ENCODE data around the gene RDH13.

RDH13 gene

DNA sequence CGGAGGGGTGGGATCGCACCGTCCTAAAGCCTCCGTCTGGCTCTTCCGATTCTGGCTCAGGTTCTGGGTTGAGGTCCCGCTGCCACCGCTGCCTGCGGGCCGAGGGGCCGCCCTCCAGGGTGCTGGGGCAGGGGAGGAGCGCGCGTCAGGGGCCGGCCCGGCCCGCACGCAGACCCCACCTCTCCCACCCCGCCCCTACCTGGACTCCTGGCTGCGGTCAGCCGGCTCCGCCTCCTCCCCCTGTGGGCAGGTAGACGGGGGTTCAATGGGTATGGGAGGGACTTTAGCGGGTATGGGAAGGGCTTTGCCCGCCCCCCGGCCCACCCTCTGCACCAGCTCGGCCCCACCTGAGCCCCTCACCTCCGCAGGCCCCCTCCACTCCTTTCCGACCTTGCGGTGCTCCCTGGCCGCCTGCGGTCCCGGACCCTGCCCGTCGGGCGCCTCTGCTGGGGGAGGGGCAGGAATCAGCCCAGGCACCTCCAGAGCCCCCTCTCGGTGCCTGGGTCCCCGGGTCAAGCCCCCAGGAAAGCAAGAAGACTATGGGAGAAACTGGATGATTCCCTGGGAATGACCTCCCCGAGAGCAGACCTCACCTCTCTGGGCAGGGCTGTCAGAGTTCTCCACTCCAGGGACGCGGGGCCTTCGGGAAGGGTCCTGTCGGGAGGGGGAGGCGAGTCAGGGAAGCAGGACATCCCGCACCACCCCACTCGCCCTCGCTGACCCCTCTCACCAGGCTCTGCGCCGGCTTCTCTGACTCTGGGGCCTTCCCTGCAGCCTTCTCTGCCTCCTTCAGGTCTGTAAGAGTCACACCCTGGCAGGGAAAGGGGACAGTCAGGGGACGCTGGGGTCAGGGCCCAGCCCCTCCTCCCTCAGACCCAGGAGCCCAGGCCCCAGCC, 29.7 kb upstream of the RDH13 start:
- DNase-seq (ENCODE audit: low read depth in 4 of 4, low spot score in 1 of 4): no peak

DNA sequence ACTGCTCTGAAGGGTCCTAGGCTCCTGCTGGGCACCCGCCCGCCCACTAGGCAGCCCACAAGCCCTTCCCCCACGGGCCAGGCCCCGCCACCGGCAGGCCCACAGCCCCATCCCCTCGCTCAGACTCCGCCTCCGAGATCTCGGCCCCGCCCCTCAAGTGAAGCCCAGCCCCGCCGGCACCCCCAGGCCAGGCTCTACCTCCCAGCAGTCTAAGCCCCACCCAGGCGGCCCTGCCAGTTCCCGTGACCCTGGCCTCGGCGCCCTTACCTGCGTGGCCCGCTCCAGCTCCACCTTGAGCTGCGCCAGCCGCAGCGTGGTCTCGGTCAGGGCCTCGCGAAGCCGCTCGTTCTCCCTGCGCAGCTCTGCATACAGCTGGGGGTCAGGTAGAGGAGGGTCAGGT, 29.0 kb upstream of the RDH13 start:
- no peak for DNase-seq (ENCODE audit: low read depth in 4 of 4, low spot score in 1 of 4)

DNA sequence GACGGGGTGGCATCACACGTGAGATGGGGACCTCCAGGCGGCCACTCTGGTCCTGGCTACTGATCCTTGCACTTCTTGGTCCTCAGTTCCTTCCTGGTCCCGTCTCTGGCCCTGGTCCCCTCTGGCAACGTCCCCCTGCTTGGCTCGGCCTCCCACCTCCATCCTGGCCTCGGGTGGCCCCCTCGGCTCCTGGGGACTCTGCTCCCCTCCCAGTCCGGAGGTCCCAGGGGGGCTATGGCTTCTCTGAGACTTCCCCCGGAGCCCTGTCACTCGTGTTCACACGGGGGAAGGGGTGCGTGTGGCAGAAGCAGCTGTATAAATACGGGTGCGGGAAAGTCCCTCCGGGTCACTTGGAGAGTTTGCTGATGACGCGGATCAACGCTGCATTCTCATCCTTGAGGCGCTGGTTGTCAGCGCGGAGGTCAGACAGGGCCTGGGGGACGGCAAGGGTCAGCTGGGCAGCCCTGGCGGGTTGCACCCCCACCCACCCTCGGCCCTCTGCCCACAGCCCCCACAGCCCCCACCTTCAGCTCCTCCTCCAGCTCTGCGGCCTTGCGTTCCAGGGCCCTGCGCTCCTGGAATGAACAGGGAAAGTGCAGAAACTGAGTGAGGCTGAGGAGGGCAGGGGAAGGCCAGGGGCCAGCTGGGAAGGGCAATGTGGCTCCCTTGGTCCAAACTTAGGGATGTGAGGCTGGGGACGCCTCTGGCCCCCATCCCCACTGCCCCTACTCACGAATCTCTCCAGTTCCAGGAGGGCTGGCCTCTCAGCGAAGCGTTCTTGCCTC, 28.4 kb upstream of the RDH13 start:
- DNase-seq (ENCODE audit: low read depth in 4 of 4, low spot score in 1 of 4): no peak

DNA sequence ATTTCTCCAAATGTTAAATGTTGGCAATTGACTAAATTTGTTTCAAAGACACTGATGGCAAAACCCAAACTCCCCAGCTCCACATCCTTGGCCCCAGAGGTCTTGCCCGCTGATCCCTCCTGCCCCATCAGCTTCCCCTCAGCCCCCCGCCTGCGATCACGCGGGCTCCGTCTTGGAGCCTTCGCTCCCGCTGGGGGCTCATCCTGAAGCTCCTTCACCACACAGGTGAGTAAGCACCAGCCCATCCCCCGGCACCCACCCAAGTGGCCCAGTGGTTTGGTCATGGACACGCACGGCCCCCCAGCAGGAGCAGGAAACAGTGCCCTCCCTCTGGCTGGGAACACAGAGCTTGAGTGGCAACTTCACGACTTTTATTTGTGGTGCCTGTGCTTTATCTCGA, 27.6 kb upstream of the RDH13 start:
- no peak for DNase-seq (ENCODE audit: low read depth in 4 of 4, low spot score in 1 of 4)

DNA sequence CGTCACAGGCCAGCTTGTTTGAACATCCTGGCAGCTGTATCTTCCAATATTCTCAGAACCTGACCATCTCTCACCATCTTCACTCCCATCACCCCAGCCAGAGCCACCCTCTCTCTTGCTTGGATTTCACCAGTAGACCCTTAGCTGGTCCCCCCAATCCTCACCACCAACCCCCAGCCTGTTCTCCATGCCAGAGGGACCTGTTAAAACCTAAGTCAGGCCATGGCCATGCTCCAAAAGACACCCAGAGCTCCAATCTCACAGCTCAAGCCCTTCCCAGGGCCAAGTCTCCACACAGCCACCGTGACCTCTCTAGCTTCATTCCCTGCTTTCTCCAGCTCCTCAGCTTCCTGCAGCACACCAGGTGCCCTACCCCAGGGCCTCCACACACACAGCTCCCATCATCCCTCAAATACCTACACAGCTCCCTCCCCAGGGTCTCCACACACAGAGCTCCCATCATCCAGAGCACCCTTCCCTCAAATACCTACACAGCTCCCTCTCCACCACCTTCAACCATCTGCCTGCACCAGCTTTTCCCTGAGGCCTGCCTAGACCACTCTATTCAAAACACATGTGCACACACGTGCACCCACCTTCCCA, 26.5 kb upstream of the RDH13 start:
- no peak for DNase-seq (ENCODE audit: low read depth in 4 of 4, low spot score in 1 of 4)

DNA sequence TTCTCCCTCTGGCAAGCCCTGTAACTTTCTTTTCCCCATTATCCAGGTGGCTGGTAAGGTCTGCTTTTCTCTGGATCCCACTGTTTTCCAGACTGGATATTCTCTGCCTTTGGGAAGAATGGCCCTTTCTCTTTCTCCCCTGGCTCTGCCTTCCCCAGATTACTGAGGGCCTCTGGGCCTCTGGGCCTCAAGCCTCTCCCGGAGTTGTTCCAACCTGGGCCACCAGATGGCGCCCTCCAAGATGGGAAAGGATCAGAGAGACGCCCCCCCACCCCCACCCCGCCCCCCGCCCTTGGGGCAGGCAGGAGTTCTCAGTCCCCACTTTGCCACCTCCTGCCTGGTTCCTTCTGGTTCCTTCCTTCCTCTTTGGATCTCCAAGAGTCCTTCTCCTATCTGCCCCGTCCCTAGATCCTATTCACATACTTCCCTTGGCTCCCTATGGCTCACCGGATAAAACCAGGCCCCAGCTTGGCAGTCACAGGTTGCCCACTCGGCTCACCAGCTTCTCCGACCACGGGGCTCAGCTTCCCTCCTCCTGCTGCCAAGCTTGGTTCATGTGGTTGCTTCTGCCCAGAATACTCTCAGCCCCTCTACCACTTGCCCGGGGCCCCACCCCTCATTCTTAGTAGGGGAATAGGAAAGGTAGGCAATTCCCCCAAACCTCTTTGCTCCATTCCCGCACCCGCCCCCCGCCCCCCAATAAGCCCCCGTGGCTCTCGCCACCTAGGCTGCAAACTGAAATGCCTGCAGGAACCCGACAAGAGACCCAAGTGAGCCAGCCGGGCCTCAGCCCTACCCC, 25.8 kb upstream of the RDH13 start:
- DNase-seq (ENCODE audit: low read depth in 4 of 4, low spot score in 1 of 4): peak; percentile 62 to 76 (median 71)

DNA sequence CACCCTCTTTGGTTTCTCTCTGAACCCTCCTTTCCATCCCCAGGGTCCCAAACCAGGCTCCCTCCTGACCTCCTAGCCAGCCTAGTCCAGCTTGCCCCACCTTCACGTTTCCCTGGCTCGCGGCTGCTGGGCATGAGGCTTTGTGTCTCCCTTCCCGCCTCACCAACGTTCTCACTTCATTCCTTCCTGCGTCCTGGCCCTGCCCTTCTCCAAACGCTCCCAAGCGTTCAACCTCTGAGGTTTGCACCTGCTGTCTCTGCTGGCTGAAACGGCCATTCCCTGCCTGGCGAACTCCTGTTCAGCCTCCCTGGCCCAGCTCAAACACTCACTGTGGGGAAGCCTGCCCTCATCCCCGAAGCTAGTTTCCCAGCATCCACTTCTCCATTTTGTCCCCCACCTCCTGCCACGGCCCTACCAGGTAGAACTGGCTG, 25.1 kb upstream of the RDH13 start:
- no peak for DNase-seq (ENCODE audit: low read depth in 4 of 4, low spot score in 1 of 4)

DNA sequence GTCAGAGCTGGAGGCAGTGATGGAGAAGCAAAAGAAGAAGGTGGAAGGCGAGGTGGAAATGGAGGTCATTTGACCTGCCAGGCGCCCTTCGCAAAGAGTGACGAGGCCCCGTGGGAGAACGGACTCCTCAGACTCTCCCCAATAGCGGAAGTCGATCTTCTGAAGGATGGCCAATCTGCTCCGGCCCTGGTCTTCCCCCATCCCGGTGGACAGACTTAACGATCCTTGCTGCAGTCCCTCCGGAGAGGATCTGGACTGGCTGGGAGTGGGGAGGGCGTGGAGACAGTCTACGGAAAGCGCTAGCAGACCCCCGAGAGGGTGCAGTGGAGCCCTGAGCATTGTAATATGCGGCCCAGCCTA, 24.6 kb upstream of the RDH13 start:
- DNase-seq (ENCODE audit: low read depth in 4 of 4, low spot score in 1 of 4): no peak

DNA sequence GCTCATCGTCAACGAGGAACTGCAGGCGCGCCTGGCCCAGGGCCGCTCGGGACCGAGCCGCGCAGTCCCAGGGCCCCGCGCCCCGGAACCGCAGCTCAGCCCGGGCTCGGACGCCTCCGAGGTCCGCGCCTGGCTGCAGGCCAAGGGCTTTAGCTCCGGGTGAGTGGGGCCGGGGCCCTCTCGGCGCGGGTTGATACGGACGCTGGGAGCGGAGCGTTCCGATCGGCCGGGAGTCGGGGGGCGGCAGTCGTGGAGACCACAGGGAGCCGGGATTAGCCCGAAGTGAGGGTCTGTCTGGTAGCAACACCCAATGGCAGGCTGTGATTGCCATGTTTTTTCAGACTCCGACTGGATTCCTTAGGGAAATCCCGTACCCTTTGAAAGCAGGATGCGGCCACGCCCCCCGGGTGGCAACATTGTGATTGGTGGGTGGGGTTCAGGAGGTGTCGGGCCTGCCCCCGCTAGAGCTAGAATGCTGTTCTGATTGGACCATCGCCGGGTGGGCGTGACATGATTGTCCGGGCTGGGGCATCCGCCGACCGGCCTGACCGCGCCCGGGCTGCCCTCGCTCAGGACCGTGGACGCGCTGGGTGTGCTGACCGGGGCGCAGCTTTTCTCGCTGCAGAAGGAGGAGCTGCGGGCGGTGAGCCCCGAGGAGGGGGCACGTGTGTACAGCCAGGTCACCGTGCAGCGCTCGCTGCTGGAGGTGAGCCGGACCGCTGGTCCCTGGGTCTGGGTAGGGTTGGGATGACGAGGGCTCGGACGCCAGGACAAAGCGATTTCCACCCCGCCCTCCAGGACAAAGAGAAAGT, 24.0 kb upstream of the RDH13 start:
- peak in 2 of 4 experiments; percentile 41 to 51 for DNase-seq (ENCODE audit: low read depth in 4 of 4, low spot score in 1 of 4)

DNA sequence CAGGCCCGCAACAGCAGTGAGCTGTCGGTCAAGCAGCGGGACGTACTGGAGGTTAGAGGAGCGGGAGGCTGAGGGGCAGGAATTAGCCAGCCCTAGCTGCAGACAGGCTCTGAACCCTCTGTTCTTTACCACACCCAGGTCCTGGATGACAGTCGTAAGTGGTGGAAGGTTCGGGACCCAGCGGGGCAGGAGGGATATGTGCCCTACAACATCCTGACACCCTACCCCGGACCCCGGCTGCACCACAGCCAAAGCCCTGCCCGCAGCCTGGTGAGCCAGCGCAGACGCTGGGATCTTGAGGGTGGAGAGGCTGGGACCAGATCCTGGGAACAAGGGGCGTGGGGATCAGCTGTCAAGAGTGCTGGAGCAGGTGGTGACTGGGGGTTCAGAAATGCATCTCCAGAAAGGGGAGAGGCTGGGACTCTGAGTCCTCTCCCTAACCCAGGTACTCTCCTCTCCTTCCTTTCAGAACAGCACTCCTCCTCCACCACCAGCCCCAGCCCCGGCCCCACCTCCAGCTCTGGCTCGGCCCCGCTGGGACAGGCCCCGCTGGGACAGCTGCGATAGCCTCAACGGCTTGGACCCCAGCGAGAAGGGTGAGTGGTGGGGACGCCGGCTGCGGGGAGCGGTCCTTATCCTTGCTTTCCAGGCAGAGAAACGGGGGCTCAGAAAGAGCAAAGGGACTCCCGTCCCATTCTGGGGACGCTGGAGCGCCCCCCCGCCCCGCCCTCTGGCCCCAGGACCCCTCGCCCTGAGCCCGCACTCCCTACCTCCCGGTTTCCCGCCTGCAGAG, 23.2 kb upstream of the RDH13 start:
- DNase-seq (ENCODE audit: low read depth in 4 of 4, low spot score in 1 of 4): no peak

DNA sequence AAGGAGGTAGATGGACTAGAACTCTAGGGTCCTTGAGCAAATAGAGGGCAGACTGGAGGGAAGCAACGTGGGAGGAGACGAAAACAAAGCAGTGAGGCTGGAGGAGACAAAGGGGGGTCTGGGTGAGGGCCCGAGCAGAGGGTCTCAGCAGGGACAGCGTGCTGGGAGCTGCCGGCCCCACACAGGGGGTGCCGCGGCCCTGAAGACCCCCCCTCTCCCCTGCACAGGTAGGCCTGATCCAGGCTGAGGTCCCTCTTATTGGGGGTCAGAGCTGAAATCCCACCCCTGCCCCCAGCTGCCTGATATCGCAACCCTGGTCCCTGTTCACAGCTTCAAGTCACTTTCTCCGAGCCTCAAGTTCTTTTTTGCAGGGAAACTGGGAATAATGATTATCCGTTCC, 21.5 kb upstream of the RDH13 start:
- DNase-seq (ENCODE audit: low read depth in 4 of 4, low spot score in 1 of 4): no peak

DNA sequence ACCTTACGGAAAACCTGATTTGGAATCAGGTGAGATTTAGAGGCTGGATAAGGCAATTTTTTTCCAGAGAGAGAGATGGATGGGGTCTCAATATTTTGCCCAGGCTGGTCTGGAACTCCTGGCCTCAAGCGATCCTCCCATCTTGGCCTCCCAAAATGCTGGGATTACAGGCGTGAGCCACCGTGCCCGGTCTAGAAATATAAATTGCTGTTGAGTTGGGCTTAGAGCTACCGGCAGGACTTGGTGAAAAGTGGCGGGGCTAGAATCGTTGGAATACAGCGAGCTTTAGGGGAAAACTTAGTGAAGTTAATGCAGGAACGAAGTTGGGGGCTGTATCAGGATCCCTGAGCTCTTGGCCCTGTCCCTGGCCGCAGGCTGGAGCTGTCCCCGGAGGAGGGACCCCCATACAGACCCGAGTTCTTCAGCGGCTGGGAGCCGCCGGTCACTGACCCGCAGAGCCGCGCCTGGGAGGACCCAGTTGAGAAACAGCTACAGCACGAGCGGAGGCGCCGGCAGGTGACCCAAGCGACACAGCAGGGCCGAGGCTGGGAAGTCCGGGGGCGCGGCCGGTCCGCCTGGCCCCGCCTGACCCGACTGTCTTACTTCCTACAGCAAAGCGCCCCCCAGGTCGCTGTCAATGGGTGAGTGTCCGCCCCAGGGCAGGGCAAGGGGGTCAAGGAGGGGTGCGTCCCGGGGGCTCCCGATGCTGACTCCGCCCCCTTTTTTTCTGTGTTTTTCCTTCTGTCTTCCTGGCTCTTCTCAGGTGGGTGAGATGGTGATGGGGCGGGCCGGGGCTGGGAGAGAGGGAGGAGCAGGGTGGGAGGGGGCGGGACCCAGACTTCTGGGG, 20.3 kb upstream of the RDH13 start:
- DNase-seq (ENCODE audit: low read depth in 4 of 4, low spot score in 1 of 4): no peak

DNA sequence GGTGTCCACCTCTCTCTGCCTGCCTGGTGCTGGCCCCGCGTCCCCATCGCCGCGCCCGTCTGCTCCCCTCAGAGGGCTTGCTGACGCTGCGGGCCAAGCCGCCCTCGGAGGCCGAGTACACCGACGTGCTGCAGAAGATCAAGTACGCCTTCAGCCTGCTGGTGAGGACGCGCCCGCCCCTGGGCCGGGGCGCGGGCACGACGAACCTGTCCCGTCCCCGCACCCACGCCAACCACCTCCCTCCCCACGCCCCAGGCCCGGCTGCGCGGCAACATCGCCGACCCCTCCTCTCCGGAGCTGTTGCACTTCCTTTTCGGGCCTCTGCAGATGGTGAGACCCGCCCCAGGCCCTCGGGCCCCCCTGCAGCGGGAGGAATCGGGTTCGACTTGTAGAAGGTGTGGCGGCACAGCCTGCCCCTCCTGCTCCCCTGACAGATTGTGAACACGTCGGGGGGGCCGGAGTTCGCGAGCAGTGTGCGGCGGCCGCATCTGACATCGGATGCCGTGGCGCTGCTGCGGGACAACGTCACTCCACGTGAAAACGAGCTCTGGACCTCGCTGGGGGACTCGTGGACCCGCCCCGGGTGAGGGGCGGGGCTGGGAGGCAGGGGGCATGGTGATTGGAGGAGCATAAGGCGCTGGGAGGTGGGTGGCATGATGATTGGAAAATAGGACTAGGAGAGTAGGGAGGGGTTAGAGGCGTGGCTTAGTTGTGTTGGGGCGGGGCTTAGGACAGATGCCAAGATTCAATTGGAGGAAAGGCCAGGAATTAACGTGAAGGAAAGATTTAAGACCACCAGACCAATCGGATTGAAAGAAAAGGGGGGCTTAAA, 19.3 kb upstream of the RDH13 start:
- DNase-seq (ENCODE audit: low read depth in 4 of 4, low spot score in 1 of 4): peak in 1 of 4 experiments; percentile 30

DNA sequence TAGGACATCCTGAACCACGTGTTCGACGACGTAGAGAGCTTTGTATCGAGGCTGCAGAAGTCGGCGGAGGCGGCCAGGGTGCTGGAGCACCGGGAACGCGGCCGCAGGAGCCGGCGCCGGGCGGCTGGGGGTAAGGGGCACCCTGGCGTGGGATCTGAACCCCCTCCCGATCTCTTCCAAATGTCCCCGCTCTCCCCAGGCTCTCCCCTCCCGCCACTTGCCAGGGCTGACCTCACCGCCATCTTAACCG, 18.7 kb upstream of the RDH13 start:
- DNase-seq (ENCODE audit: low read depth in 4 of 4, low spot score in 1 of 4): no peak

DNA sequence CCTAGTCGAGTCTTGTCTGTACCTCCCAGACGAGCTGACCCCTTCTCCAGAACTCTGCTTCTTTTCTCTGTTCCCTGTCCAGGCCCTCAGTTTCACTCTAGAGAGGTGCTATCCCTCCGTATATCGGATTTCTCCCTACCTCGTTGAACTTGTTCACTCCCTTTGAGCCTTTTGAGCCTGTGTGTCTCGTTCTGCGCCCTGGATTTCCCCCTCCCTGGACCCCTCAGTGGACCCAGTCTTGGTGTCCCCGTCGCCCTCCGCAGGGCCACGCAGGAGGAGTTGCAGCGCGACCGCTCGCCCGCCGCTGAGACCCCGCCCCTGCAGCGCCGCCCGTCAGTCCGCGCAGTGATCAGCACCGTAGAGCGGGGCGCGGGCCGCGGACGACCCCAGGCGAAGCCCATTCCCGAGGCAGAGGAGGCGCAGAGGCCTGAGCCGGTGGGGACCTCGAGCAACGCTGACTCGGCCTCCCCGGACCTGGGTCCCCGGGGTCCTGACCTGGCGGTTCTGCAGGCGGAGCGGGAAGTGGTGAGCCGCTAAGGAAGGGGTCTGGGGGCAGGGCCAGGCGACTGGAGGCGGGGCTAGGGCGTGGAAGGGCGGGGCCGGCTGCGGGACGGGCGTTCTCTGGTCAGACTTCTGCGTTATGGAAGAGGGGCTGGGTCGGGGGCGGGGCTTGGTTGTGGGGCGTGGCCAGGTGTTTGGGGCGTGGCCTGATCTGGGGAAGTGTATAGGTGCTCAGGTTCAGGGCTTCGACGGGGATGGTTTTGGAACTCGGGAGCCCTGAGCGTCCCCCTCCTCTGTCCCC, 18.2 kb upstream of the RDH13 start:
- peak; percentile 72 to 81 (median 74) for DNase-seq (ENCODE audit: low read depth in 4 of 4, low spot score in 1 of 4)

DNA sequence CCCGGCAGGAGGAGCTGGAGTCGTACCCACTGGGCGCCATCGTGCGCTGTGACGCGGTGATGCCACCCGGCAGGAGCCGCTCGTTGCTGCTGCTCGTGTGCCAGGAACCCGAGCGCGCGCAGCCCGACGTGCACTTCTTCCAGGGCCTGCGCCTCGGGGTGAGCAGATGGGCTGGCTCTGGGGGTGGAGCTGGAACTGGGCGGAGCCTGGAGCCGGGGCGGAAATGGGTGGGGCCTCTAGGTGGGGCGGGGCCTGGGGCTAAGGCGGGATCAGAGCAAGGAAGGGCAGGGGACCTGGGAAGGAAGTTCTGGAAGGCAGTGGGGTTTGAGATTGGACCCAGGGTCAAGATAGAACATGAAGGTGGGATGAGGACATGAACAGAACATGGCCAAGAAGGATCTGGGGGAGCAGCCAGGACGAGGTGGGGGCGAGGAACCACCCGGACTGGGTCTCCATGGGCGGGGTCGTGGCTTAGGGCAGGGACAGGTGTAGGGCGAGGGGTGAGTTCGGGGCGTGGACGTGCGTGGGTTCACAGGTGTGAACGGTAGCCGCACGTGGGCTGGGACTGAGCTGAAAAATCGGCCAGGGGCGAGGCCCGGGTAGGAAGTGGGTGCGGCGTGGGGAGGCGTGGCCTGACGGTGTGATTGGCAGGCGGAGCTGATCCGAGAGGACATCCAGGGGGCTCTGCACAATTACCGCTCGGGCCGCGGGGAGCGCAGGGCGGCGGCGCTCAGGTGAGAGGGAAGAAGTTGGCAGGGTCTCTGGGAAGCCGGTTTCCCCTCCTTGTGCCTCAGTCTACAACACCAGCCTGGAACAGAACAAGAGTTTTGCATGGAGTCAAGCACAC, 17.4 kb upstream of the RDH13 start:
- DNase-seq (ENCODE audit: low read depth in 4 of 4, low spot score in 1 of 4): peak in 3 of 4 experiments; percentile 40 to 52 (median 43)
